ENCODE data around the gene TRAPPC10.

The TRAPPC10 gene

GRCh38 chr21:44027607-44028286 lies 15.6 kb downstream of the TRAPPC10 start:
- DNase-seq (ENCODE audit: low read depth in 2 of 2, low spot score in 1 of 2), result no peak

GRCh38 chr21:44028287-44028659 lies 16.2 kb downstream of the TRAPPC10 start:
- no peak for DNase-seq (ENCODE audit: low read depth in 2 of 2, low spot score in 1 of 2)

- DNase-seq (ENCODE audit: low read depth in 2 of 2, low spot score in 1 of 2), result no peak
Observed at GRCh38 chr21:44029460-44030087, 17.5 kb downstream of the TRAPPC10 start.

GRCh38 chr21:44035244-44035643 lies 23.1 kb downstream of the TRAPPC10 start:
- no peak for DNase-seq (ENCODE audit: low read depth in 2 of 2, low spot score in 1 of 2)

GRCh38 chr21:44038063-44038462 lies 26.0 kb downstream of the TRAPPC10 start:
- DNase-seq (ENCODE audit: low read depth in 2 of 2, low spot score in 1 of 2), result no peak

GRCh38 chr21:44039828-44040227 lies 27.7 kb downstream of the TRAPPC10 start:
- DNase-seq (ENCODE audit: low read depth in 2 of 2, low spot score in 1 of 2), result no peak

GRCh38 chr21:44043613-44044012 lies 31.5 kb downstream of the TRAPPC10 start:
- no peak for DNase-seq (ENCODE audit: low read depth in 2 of 2, low spot score in 1 of 2)

GRCh38 chr21:44046734-44047133 lies 34.6 kb downstream of the TRAPPC10 start:
- no peak for DNase-seq (ENCODE audit: low read depth in 2 of 2, low spot score in 1 of 2)

GRCh38 chr21:44047996-44048560 lies 36.0 kb downstream of the TRAPPC10 start:
- DNase-seq (ENCODE audit: low read depth in 2 of 2, low spot score in 1 of 2), result no peak

- DNase-seq (ENCODE audit: low read depth in 2 of 2, low spot score in 1 of 2), result no peak
Observed at GRCh38 chr21:44049182-44049581, 37.1 kb downstream of the TRAPPC10 start.

GRCh38 chr21:44049606-44050005 lies 37.5 kb downstream of the TRAPPC10 start:
- no peak for DNase-seq (ENCODE audit: low read depth in 2 of 2, low spot score in 1 of 2)

- no peak for DNase-seq (ENCODE audit: low read depth in 2 of 2, low spot score in 1 of 2)
Observed at GRCh38 chr21:44050276-44050675, 38.2 kb downstream of the TRAPPC10 start.

- DNase-seq (ENCODE audit: low read depth in 2 of 2, low spot score in 1 of 2), result no peak
Observed at GRCh38 chr21:44051462-44051941, 39.4 kb downstream of the TRAPPC10 start.

- DNase-seq (ENCODE audit: low read depth in 2 of 2, low spot score in 1 of 2), result no peak
Observed at GRCh38 chr21:44052071-44052829, 40.1 kb downstream of the TRAPPC10 start.

GRCh38 chr21:44052830-44053226 lies 40.7 kb downstream of the TRAPPC10 start:
- DNase-seq (ENCODE audit: low read depth in 2 of 2, low spot score in 1 of 2), result no peak

GRCh38 chr21:44053567-44053966 lies 41.5 kb downstream of the TRAPPC10 start:
- no peak for DNase-seq (ENCODE audit: low read depth in 2 of 2, low spot score in 1 of 2)

- no peak for DNase-seq (ENCODE audit: low read depth in 2 of 2, low spot score in 1 of 2)
Observed at GRCh38 chr21:44054710-44055109, 42.6 kb downstream of the TRAPPC10 start.

- DNase-seq (ENCODE audit: low read depth in 2 of 2, low spot score in 1 of 2), result no peak
Observed at GRCh38 chr21:44057055-44057454, 44.9 kb downstream of the TRAPPC10 start.

GRCh38 chr21:44057960-44058651 lies 46.0 kb downstream of the TRAPPC10 start:
- no peak for DNase-seq (ENCODE audit: low read depth in 2 of 2, low spot score in 1 of 2)

- no peak for DNase-seq (ENCODE audit: low read depth in 2 of 2, low spot score in 1 of 2)
Observed at GRCh38 chr21:44058652-44058964, 46.5 kb downstream of the TRAPPC10 start.

GRCh38 chr21:44058981-44059380 lies 46.9 kb downstream of the TRAPPC10 start:
- DNase-seq (ENCODE audit: low read depth in 2 of 2, low spot score in 1 of 2), result no peak
